Measurements from ENCODE around the gene UNC45A.

Gene UNC45A

GRCh38 chr15:90947577-90948357 is 12.7 kb downstream of the UNC45A start:
- H3K4me1 ChIP-seq, result no peaks in the 10 kb centered on the region
- TF ChIP-seq CTCF (IDR thresholded peaks at IDR 0.05), result no peak
- H3K27ac ChIP-seq, result no peak overlapping the region
- DNase-seq, result no peak
- no peak overlapping the region for H3K4me3 ChIP-seq
- no peaks in the 10 kb centered on the region for H3K27me3 ChIP-seq
- no peaks in the 10 kb centered on the region for H3K9me3 ChIP-seq
- intact Hi-C loops (cut with DNase I; ENCODE audit: low total_unique reads), result no loop called here
- peaks cover 75 to 100% (median 95%) of the 10 kb centered on the region in 3 donors for H3K36me3 ChIP-seq

GRCh38 chr15:90948506-90948905 is 13.4 kb downstream of the UNC45A start:
- no peaks in the 10 kb centered on the region for H3K27me3 ChIP-seq
- no peak for DNase-seq
- intact Hi-C loops (cut with DNase I; ENCODE audit: low total_unique reads), result no loop called here

GRCh38 chr15:90949979-90950675 is 15.0 kb downstream of the UNC45A start:
- Histone ChIP-seq H3K9me3 (no peaks in the 10 kb centered on the region), H3K4me1 (peaks cover 0 to 3% (median 2%) of the 10 kb centered on the region in 4 donors), H3K27ac (no peak overlapping the region), H3K4me3 (no peak overlapping the region), H3K36me3 (peaks cover 51 to 89% (median 83%) of the 10 kb centered on the region in 3 donors), H3K27me3 (no peaks in the 10 kb centered on the region)
- intact Hi-C loops (cut with DNase I; ENCODE audit: low total_unique reads), result no loop called here
- no peak for DNase-seq
- TF ChIP-seq CTCF (IDR thresholded peaks at IDR 0.05), result no peak

More at GRCh38 chr15:90948506-90948905, 13.4 kb downstream of the UNC45A start:
- no peak overlapping the region for H3K27ac ChIP-seq
- peaks cover 68 to 100% (median 95%) of the 10 kb centered on the region in 3 donors for H3K36me3 ChIP-seq
- TF ChIP-seq CTCF (IDR thresholded peaks at IDR 0.05), result no peak
- no peak overlapping the region for H3K4me3 ChIP-seq
- H3K4me1 ChIP-seq, result no peaks in the 10 kb centered on the region
- H3K9me3 ChIP-seq, result no peaks in the 10 kb centered on the region

GRCh38 chr15:90950676-90951075 is 15.6 kb downstream of the UNC45A start:
- intact Hi-C loops (cut with DNase I; ENCODE audit: low total_unique reads), result no loop called here
- H3K36me3 ChIP-seq, result peaks cover 48 to 84% (median 77%) of the 10 kb centered on the region in 3 donors
- DNase-seq, result no peak

More at GRCh38 chr15:90950676-90951075, 15.6 kb downstream of the UNC45A start:
- Histone ChIP-seq H3K27me3 (no peaks in the 10 kb centered on the region), H3K4me3 (no peak overlapping the region), H3K9me3 (no peaks in the 10 kb centered on the region), H3K4me1 (peaks cover 0 to 9% (median 7%) of the 10 kb centered on the region in 4 donors), H3K27ac (no peak overlapping the region)
- TF ChIP-seq CTCF (IDR thresholded peaks at IDR 0.05), result no peak

Measured in tibial artery (tissue), 4 donors.